Body of pancreas (tissue), 4 donors: ENCODE measurements around the gene TST.

ENCODE experiments used
- CTCF ChIP-seq, 7 experiments: fragments of 450-650 bp in 4 of 7; fragments of 200-600 bp in 3 of 7; sonication (generic) in 3 of 7; IDR thresholded peaks; one replicate each; pipeline ENCODE4 v1.5.1; 2016 to 2019; ENCODE audit warnings: antibody characterized with exemption in 7 of 7
- POLR2A ChIP-seq, 3 donors: fragments of 450-650 bp; IDR thresholded peaks; one replicate each; pipeline ENCODE4 v1.6.1; 2016; ENCODE audit warnings: antibody characterized with exemption in 3 of 3, mild to moderate bottlenecking in 2 of 3

- TF ChIP-seq POLR2A (IDR thresholded peaks at IDR 0.05) (no peak), CTCF (IDR thresholded peaks at IDR 0.05) (no peak)
Measured at GRCh38 chr22:37057226-37057625, 38.0 kb upstream of the TST start.
